AG09319 (cell line): Measurements from ENCODE around the gene PCDH15.

Experiments
- DNase-seq: peaks from one replicate; pipeline ENCODE4 v3.0.0-alpha.2; 2010; ENCODE audit warnings: low read depth; ENCODE audit errors: extremely low read depth
- TF ChIP-seq, protein P1 (sequence below): IDR thresholded peaks from 2 replicates; pipeline ENCODE4 v1.5.1; 2011; ENCODE audit warnings: low read depth, mild to moderate bottlenecking, inconsistent platforms, low read length, moderate library complexity

PCDH15 gene

DNA sequence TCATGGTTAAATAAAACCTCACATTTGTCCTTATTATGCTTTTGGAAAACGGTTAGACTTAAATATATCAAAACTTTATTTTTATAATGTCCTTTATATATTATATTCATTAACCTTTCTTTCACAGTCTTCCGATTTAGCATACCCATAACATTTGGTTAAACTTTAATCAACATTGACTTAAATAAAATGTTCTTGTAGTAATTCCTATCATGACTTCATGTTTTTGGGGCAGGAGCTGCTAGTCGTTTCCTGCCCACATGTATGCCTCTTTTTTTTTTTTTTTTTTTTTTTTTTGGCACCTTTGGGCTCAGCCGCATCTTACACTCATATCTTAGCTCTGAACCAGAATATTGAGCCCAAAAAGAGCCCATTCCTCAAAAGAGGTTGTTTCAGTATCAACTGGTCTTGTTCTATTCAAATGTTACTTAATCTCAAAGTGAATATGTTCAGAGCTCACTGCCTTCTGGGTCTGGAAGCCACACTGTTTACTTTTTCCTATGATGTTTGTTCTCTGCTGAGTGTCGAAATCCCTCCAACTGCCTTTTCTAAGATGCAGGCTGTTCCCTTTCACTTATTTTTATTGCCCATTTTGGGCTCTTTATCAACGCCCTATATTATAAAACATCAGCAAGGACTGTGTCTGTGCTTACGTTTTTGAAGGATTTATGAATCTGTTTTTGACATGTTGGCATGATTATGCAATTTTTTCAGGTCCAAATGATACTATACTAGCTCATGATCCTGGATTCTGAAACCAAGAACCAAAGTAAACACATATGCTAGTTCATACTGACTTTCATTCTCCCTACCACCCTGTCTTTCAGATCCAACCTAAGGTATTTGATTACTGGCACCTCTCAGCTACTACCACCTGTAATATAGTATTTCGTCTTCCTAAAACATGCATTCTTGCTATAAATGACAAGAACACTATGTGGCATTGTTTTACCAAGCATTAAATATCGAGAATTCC, 914.4 kb downstream of the PCDH15 start:
- TF ChIP-seq, protein P1, sequence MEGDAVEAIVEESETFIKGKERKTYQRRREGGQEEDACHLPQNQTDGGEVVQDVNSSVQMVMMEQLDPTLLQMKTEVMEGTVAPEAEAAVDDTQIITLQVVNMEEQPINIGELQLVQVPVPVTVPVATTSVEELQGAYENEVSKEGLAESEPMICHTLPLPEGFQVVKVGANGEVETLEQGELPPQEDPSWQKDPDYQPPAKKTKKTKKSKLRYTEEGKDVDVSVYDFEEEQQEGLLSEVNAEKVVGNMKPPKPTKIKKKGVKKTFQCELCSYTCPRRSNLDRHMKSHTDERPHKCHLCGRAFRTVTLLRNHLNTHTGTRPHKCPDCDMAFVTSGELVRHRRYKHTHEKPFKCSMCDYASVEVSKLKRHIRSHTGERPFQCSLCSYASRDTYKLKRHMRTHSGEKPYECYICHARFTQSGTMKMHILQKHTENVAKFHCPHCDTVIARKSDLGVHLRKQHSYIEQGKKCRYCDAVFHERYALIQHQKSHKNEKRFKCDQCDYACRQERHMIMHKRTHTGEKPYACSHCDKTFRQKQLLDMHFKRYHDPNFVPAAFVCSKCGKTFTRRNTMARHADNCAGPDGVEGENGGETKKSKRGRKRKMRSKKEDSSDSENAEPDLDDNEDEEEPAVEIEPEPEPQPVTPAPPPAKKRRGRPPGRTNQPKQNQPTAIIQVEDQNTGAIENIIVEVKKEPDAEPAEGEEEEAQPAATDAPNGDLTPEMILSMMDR, result no peak
- DNase-seq, result no peak

DNA sequence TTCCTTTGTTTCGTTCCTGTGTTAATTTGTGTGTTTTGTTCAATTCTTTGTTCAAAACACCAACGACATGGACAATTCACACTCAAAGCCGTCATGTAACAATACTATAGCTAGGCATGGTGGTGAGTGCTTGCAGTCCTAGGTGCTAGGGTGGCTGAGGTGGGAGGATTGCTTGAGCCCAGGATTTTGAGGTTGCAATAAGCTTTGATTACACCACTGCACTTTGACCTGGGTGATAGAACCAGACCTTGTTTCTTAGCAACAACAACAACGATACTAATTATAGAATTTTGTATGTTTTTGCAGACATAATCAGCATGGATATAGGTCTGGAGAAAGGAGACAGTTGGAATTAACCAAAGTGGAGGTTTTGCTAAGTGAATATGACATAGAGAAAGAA, 936.2 kb downstream of the PCDH15 start:
- TF ChIP-seq, protein P1, result no peak
- DNase-seq, result no peak

DNA sequence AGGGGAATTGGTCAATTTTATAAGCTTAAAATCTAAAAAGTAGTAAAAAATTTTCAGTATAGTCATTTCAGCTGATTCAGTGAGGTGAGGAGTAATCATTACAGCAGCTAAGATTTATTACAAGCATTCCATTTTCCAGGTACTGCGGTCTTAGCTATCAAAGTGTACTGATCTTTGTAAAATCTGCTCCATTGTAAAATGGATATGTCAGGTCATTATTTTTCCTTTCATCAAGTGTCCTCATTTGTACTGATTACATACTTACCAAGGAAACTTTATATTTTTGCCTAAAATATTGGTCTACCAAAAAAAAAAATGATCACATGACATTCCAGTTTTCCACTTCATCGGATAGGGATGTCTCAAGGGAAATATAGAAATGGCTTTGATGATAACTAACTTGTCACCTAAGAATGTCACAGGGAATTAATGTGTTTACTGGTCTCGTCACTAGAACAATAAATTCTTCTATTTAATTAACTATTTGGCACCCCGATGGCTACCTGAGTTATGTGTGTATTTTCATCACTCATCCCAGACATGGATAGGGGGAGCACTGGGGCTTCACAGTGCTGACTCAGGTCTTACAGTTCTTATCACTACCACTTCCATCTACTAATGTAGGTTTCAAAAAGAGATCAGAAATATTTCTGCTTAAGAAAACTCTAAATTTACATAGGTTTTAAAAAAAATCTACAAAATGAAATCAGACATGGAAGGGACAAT, 948.4 kb downstream of the PCDH15 start:
- TF ChIP-seq, protein P1, result no peak
- DNase-seq, result no peak

DNA sequence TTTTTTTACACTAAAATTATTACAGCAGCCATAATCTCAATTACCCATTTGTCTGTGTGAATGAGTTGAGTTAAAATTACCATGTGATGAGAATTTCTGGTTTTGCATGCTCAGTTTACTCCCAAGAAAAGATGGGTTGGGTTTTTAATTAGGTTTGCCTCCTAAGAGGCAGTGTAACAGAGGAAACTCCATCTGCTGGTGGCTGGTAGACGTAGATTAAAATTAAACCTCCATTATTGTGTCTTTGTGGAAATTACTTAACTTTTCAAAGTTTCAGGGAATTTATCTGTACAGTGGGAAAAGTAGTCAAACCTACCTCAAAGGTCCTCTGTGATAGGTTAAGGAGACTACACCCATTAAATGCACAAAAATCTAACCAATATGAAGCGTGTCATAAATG, 954.2 kb downstream of the PCDH15 start:
- TF ChIP-seq, protein P1, result no peak
- no peak for DNase-seq

DNA sequence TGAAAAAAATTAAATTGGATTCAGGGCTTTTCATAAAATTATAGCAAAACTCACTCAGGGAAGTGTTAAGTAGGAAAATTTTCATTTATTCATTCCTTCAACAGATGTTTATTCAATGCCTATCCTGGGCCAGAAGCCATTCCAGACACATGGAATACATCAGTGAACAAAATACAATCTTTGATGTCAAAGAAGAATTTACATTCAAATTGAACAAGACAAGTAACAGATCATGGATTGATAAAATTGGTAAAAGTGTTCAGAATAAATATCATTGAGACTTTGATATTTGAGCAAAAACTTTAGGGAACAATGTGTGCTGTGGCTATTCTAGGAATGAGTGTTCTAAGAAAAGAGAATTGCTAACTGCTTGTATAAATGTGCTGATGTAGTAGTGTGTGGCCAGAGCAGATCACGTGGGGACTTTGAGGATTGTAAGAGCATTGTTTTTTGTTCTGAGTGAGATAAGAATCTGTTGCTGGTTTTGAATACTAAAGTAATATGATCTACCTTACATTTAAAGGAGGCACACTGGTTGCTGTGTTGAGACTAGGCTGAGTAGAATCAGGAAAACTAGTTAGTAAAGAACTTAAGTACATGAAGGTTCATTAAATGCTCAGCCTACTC, 957.2 kb downstream of the PCDH15 start:
- no peak for DNase-seq
- TF ChIP-seq, protein P1, result no peak

DNA sequence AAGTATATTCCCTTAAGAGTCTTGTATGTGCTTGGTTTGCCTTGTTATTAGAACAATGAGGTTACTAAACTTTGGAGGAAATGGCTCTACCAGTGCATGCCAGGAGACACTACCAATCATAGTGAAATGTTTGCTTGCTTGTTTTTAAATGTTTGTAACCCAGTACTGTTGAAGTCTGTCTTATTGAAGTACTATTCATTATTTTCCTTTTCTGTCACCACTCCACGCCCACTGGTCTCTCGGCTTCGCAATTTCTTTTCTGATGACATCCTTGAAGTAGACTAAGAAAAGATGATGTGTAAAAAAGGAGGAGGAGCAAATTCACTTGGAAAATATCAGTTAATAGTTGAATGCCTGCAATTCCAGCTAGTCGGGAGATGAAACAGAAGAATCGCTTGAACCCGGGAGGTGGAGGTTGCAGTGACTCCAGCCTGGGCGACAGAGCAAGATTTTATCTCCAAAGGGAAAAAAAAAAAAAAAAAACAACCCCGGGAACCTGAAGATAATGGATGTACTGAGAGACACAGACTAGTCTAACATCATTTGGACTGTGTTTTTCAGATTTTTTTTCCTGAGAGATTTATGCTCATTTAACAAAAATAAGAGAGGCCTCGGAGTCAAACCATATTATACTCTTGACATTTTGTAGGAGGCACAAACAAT, 959.4 kb downstream of the PCDH15 start:
- DNase-seq, result no peak
- TF ChIP-seq, protein P1, result no peak
